Upper lobe of left lung (tissue), 6 donors: ENCODE measurements around the gene TERF2IP. TPM values are rescaled to one million over a fixed set of nuclear protein-coding genes. Genes with fewer than 3 reads are reported as not detected.

Experiments used
- ATAC-seq, 2 donors: fragments of 200-7000 bp; cut with Tn5 transposase; one replicate each; pipeline ENCODE4 v1.9.1; 2022; ENCODE audit warnings: mild to moderate bottlenecking in 2 of 2, moderate library complexity in 2 of 2; ENCODE audit not compliant: low FRiP score in 2 of 2
- DNase-seq, 2 donors: peaks; one replicate each; pipeline ENCODE4 v3.0.0-alpha.2; 2019 to 2020
- H3K27ac ChIP-seq, 4 donors: fragments of 200-600 bp; sonication (generic); one replicate each; pipeline ENCODE4 v1.5.1; 2016 to 2019
- H3K27me3 ChIP-seq, 4 donors: fragments of 200-600 bp; sonication (generic); one replicate each; pipeline ENCODE4 v1.5.1; 2017 to 2019
- H3K36me3 ChIP-seq, 4 donors: fragments of 200-600 bp; sonication (generic); one replicate each; pipeline ENCODE4 v1.5.1; 2016 to 2019
- H3K4me1 ChIP-seq, 4 donors: fragments of 200-600 bp; sonication (generic); one replicate each; pipeline ENCODE4 v1.5.1; 2018 to 2019
- H3K4me3 ChIP-seq, 4 donors: fragments of 200-600 bp; sonication (generic); one replicate each; pipeline ENCODE4 v1.5.1; 2017 to 2019; ENCODE audit warnings: mild to moderate bottlenecking in 2 of 4, moderate library complexity in 1 of 4
- H3K9me3 ChIP-seq, 4 donors: fragments of 200-600 bp; sonication (generic); one replicate each; pipeline ENCODE4 v1.5.1; 2018 to 2019
- CTCF ChIP-seq, 6 experiments: fragments of 450-650 bp in 4 of 6; fragments of 200-600 bp in 2 of 6; sonication (generic) in 2 of 6; IDR thresholded peaks; one replicate each; pipeline ENCODE4 v1.5.1; 2016 to 2019; ENCODE audit warnings: antibody characterized with exemption in 6 of 6
- EP300 ChIP-seq, 4 donors: sonication (generic); formaldehyde crosslinking; IDR thresholded peaks; one replicate each; pipeline ENCODE4 v1.5.1; 2017; ENCODE audit warnings: antibody characterized with exemption in 4 of 4, control low read depth in 2 of 4
- POLR2A ChIP-seq, 4 donors: fragments of 450-650 bp; IDR thresholded peaks; one replicate each; pipeline ENCODE4 v1.5.1; 2016 to 2017; ENCODE audit warnings: antibody characterized with exemption in 4 of 4, mild to moderate bottlenecking in 2 of 4
- POLR2AphosphoS5 ChIP-seq, 2 donors: sonication (generic); formaldehyde crosslinking; IDR thresholded peaks; one replicate each; pipeline ENCODE4 v1.5.1; 2017; ENCODE audit warnings: antibody characterized with exemption in 2 of 2
- WGBS, 2 donors: methylation state at CpG; one replicate each; pipeline ENCODE4 v1.1.5; 2017 to 2018; 5-methylcytosine and 5-hydroxymethylcytosine counted together
- total RNA-seq, 6 donors: library from RNA; depleted of rRNA in 4 of 6; stranded (reverse); fragments of >200 nt in 4 of 6; gene quantifications; one replicate each; pipeline versions ENCODE4 v1.1.0 to v1.2.1, GENCODE V29; 2016 to 2021
- donor health status: DM: no; HTN: no; CAD: no; lungs with moderate emphysema.
- donor health status: DM: no; HTN: yes; CAD: no; lungs with severe emphysema.

TERF2IP gene
- total RNA-seq, 6 donors from 2014 or later: 45.1 to 70.0 (median 59.1) TPM

GRCh38 chr16:75626806-75627205, 20.8 kb upstream of the TERF2IP start:
- no peak for TF ChIP-seq CTCF (IDR thresholded peaks at IDR 0.05)
- H3K4me1 ChIP-seq: peaks cover 14 to 19% (median 17%) of the 10 kb centered on the region in 4 donors
- DNase-seq (no peak), ATAC-seq (no peak)
- H3K27ac ChIP-seq: no peak overlapping the region
- peaks cover 31 to 62% (median 37%) of the 10 kb centered on the region in 4 donors for H3K36me3 ChIP-seq
- H3K27me3 ChIP-seq: no peaks in the 10 kb centered on the region
- WGBS, 2 donors: 96 to 99% methylated on average over 4 of the region's 4 CpGs
- H3K4me3 ChIP-seq: no peak overlapping the region
- no peaks in the 10 kb centered on the region for H3K9me3 ChIP-seq

GRCh38 chr16:75627851-75628250, 19.7 kb upstream of the TERF2IP start:
- no peak for TF ChIP-seq POLR2A (IDR thresholded peaks at IDR 0.05)
- TF ChIP-seq POLR2AphosphoS5 (IDR thresholded peaks at IDR 0.05): no peak
- TF ChIP-seq EP300 (IDR thresholded peaks at IDR 0.05): no peak
- no peak for TF ChIP-seq CTCF (IDR thresholded peaks at IDR 0.05)
- WGBS, 2 donors: 27 to 33% methylated on average over 3 of the region's 3 CpGs
- Histone ChIP-seq H3K36me3 (peaks cover 38 to 72% (median 47%) of the 10 kb centered on the region in 4 donors), H3K4me1 (peaks cover 8 to 12% (median 9%) of the 10 kb centered on the region in 4 donors), H3K4me3 (no peak overlapping the region), H3K27me3 (no peaks in the 10 kb centered on the region), H3K9me3 (no peaks in the 10 kb centered on the region), H3K27ac (peak overlapping the region; percentile 6 to 42 (median 30))
- DNase-seq (no peak), ATAC-seq (no peak)

- no peak for ATAC-seq
- no peaks in the 10 kb centered on the region for H3K9me3 ChIP-seq
- TF ChIP-seq EP300 (IDR thresholded peaks at IDR 0.05) (no peak), POLR2A (IDR thresholded peaks at IDR 0.05) (no peak), POLR2AphosphoS5 (IDR thresholded peaks at IDR 0.05) (no peak), CTCF (IDR thresholded peaks at IDR 0.05) (no peak)
- WGBS, 2 donors: 83 to 87% methylated on average over 4 of the region's 4 CpGs
- H3K4me3 ChIP-seq: no peak overlapping the region
- H3K27me3 ChIP-seq: no peaks in the 10 kb centered on the region
- peaks cover 43 to 77% (median 52%) of the 10 kb centered on the region in 4 donors for H3K36me3 ChIP-seq
- peaks cover 8 to 12% (median 9%) of the 10 kb centered on the region in 4 donors for H3K4me1 ChIP-seq
- peak overlapping the region in 2 of 4 donors; percentile 26 to 33 for H3K27ac ChIP-seq
- DNase-seq: no peak
Observed at GRCh38 chr16:75628351-75628750, 19.2 kb upstream of the TERF2IP start.

GRCh38 chr16:75629132-75629531, 18.4 kb upstream of the TERF2IP start:
- peaks cover 51 to 85% (median 60%) of the 10 kb centered on the region in 4 donors for H3K36me3 ChIP-seq
- DNase-seq (no peak), ATAC-seq (no peak)
- no peak overlapping the region for H3K4me3 ChIP-seq
- H3K27ac ChIP-seq: no peak overlapping the region
- H3K9me3 ChIP-seq: no peaks in the 10 kb centered on the region
- WGBS, 2 donors: 95 to 97% methylated on average over 10 of the region's 10 CpGs
- no peaks in the 10 kb centered on the region for H3K27me3 ChIP-seq
- peaks cover 4 to 12% (median 7%) of the 10 kb centered on the region in 4 donors for H3K4me1 ChIP-seq
- TF ChIP-seq CTCF (IDR thresholded peaks at IDR 0.05) (no peak), EP300 (IDR thresholded peaks at IDR 0.05) (no peak), POLR2AphosphoS5 (IDR thresholded peaks at IDR 0.05) (no peak), POLR2A (IDR thresholded peaks at IDR 0.05) (no peak)

- WGBS, 2 donors: 82% methylated on average over 3 of the region's 3 CpGs
- Histone ChIP-seq H3K9me3 (no peaks in the 10 kb centered on the region), H3K36me3 (peaks cover 60 to 94% (median 69%) of the 10 kb centered on the region in 4 donors), H3K4me3 (no peak overlapping the region), H3K27ac (no peak overlapping the region), H3K27me3 (no peaks in the 10 kb centered on the region), H3K4me1 (peaks cover 4 to 12% (median 7%) of the 10 kb centered on the region in 4 donors)
- DNase-seq (no peak), ATAC-seq (no peak)
- TF ChIP-seq POLR2A (IDR thresholded peaks at IDR 0.05): no peak
- no peak for TF ChIP-seq POLR2AphosphoS5 (IDR thresholded peaks at IDR 0.05)
- TF ChIP-seq CTCF (IDR thresholded peaks at IDR 0.05): no peak
- TF ChIP-seq EP300 (IDR thresholded peaks at IDR 0.05): no peak
Observed at GRCh38 chr16:75630052-75630451, 17.5 kb upstream of the TERF2IP start.
